Activated naive CD8-positive, alpha-beta T cell treated with anti-CD3 and anti-CD28 coated beads for 36 hours (primary cell): ENCODE data around the gene TMEM187. TPM values are rescaled to one million over a fixed set of nuclear protein-coding genes. Genes with fewer than 3 reads are reported as not detected.
A peak's percentile ranks its signal among the peaks of the same experiment; 100 is the strongest.

ENCODE experiments used
- DNase-seq: peaks from one replicate; pipeline ENCODE4 v3.0.0; 2021
- H3K27ac Mint-ChIP-seq: one replicate; pipeline ENCODE4 v1.8.0; 2022; ENCODE audit warnings: mild to moderate bottlenecking, moderate library complexity, mixed read lengths
- H3K27me3 Mint-ChIP-seq: one replicate; pipeline ENCODE4 v1.8.0; 2022; ENCODE audit warnings: mild to moderate bottlenecking, mixed read lengths
- H3K36me3 Mint-ChIP-seq: one replicate; pipeline ENCODE4 v1.8.0; 2021; ENCODE audit warnings: mild to moderate bottlenecking, mixed read lengths
- H3K4me1 Mint-ChIP-seq: one replicate; pipeline ENCODE4 v1.8.0; 2021; ENCODE audit warnings: mixed read lengths
- H3K4me3 Mint-ChIP-seq: one replicate; pipeline ENCODE4 v1.8.0; 2022; ENCODE audit warnings: mild to moderate bottlenecking, moderate library complexity, mixed read lengths
- H3K9me3 Mint-ChIP-seq: one replicate; pipeline ENCODE4 v1.8.0; 2022; ENCODE audit warnings: mixed read lengths
- total RNA-seq, 2 experiments: library from RNA; stranded (reverse); gene quantifications; one replicate each; pipeline ENCODE4 v1.2.3, GENCODE V29; 2021

Gene TMEM187
- total RNA-seq, 2 experiments from 2014 or later = 3.4 to 6.2 TPM

DNA sequence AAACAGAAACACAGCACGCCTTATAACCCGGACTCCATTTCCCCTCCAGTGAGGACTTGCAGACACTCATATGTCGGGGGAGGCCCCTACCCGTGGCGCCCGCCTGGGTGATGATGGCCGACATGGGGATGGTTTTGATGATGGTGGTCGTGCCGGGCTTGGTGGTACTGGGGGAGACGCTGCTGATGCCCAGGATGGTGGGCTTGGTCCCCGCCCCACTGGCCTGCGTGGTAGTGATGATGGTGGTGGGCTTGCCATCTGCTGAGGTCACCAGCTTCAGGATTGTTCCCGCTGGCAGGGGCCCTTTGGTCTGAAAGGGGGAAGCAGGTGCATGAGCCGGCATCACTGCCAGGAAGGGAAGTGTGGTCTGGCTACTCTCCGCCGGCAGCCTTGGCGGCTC, 15.3 kb upstream of the TMEM187 start:
- peaks cover 7% of the 10 kb centered on the region for H3K36me3 Mint-ChIP-seq
- peaks cover 4% of the 10 kb centered on the region for H3K4me1 Mint-ChIP-seq
- H3K9me3 Mint-ChIP-seq = no peaks in the 10 kb centered on the region
- no peak overlapping the region for H3K27ac Mint-ChIP-seq
- no peak for DNase-seq
- no peak overlapping the region for H3K4me3 Mint-ChIP-seq
- H3K27me3 Mint-ChIP-seq = no peaks in the 10 kb centered on the region

GRCh38 chrX:153958605-153959004, 13.9 kb upstream of the TMEM187 start:
- peaks cover 12% of the 10 kb centered on the region for H3K36me3 Mint-ChIP-seq
- no peak overlapping the region for H3K27ac Mint-ChIP-seq
- H3K4me1 Mint-ChIP-seq = peaks cover 4% of the 10 kb centered on the region
- no peak overlapping the region for H3K4me3 Mint-ChIP-seq
- H3K9me3 Mint-ChIP-seq = no peaks in the 10 kb centered on the region
- H3K27me3 Mint-ChIP-seq = no peaks in the 10 kb centered on the region
- no peak for DNase-seq

DNA sequence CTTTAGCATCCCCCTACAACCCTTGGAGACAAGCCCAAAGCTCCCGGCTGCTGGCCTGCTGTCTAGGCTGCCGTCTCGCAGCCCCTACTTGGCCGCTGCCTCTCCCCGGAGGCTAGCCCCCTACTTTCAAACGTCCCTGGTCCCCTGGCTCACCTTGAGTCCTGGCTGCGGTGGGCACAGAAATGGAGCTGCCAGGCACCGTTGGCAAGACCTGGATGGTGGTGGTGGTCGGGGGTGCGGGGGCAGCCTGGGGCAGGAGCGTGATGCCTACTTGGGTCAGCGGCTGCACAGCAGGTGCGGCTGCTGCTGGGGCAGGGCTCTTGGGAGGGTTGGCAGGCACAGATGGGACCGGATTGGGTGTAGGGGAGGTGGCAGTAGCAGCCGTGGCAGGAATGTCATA, 12.9 kb upstream of the TMEM187 start:
- Mint-ChIP-seq H3K4me1 (peaks cover 2% of the 10 kb centered on the region), H3K9me3 (no peaks in the 10 kb centered on the region), H3K4me3 (no peak overlapping the region), H3K27me3 (no peaks in the 10 kb centered on the region), H3K27ac (no peak overlapping the region), H3K36me3 (peaks cover 12% of the 10 kb centered on the region)
- DNase-seq = no peak

GRCh38 chrX:153960077-153960476, 12.5 kb upstream of the TMEM187 start:
- Mint-ChIP-seq H3K36me3 (peaks cover 9% of the 10 kb centered on the region), H3K27ac (no peak overlapping the region), H3K9me3 (no peaks in the 10 kb centered on the region), H3K4me3 (no peak overlapping the region), H3K4me1 (peaks cover 4% of the 10 kb centered on the region), H3K27me3 (no peaks in the 10 kb centered on the region)
- no peak for DNase-seq

- Mint-ChIP-seq H3K9me3 (no peaks in the 10 kb centered on the region), H3K27me3 (no peaks in the 10 kb centered on the region), H3K36me3 (peaks cover 7% of the 10 kb centered on the region), H3K27ac (no peak overlapping the region), H3K4me3 (no peak overlapping the region), H3K4me1 (peaks cover 6% of the 10 kb centered on the region)
- no peak for DNase-seq
Measured at GRCh38 chrX:153960786-153961185, 11.8 kb upstream of the TMEM187 start.

DNA sequence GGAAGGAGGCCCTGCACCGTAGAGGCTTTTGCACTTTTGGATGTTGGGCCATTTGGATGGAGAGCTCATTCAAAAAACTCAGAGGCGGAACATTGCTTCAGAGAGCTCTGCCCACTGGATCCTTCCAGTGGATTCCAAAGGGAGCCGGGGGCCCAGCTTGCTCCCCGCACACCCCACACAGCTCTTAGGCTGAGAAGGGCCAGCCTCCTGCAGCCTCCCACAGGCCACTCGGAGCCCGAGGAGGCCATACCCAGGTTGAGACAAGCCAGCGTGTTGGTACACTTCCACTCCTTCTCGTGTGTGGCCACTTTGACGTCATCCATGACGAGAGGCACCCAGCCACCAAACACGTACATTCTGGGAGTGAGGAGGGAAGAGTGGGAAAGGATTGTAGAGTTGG, 11.3 kb upstream of the TMEM187 start:
- Mint-ChIP-seq H3K27ac (no peak overlapping the region), H3K27me3 (no peaks in the 10 kb centered on the region), H3K4me3 (no peak overlapping the region), H3K4me1 (peaks cover 7% of the 10 kb centered on the region), H3K36me3 (peaks cover 10% of the 10 kb centered on the region), H3K9me3 (no peaks in the 10 kb centered on the region)
- DNase-seq = no peak

DNA sequence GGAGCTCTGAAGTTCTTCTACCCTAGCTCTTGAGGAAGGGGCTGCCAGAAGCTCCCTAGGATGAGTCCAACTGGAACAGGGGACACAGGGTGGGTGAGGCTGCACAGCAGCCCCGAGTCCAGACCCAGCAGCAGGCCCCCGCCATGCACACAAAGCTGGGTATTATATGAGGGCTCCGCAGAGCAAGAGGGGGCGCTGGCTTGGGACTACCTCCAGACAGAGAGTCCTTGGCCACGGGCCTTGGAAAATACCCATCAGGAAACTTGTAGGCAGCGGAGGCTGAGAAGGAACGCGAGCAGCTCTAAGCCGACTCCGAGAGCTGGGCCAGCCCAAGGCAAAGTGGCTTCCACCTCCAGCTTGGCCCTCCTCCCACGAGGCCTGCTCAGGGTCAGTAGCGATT, 9.0 kb upstream of the TMEM187 start:
- Mint-ChIP-seq H3K27ac (no peak overlapping the region), H3K36me3 (peaks cover 30% of the 10 kb centered on the region), H3K4me1 (peaks cover 27% of the 10 kb centered on the region), H3K9me3 (no peaks in the 10 kb centered on the region), H3K27me3 (no peaks in the 10 kb centered on the region), H3K4me3 (no peak overlapping the region)
- DNase-seq = no peak

GRCh38 chrX:153964105-153964504, 8.4 kb upstream of the TMEM187 start:
- Mint-ChIP-seq H3K36me3 (peaks cover 34% of the 10 kb centered on the region), H3K4me3 (no peak overlapping the region), H3K27ac (no peak overlapping the region), H3K27me3 (no peaks in the 10 kb centered on the region), H3K4me1 (peaks cover 27% of the 10 kb centered on the region), H3K9me3 (no peaks in the 10 kb centered on the region)
- no peak for DNase-seq

DNA sequence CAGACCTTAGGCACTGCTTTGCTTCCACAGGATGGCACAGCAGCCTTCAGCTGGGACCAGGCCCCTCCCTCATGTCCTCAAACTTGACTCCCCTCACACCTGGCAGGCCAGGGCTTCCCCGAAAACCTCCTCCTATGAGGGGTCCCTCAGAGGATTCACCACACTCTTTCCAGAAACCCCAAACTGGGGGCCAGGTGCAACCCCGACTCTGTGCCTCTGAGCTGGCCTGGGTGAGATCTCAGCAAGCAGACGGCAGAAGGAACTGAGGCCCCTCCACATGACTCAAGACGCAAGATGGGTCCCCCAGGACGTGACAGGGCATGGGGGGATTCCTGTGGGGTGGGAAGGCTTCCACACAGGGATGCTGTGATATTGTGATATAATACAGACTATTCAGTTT, 7.1 kb upstream of the TMEM187 start:
- Mint-ChIP-seq H3K27ac (peak overlapping the region; percentile 12), H3K36me3 (peaks cover 42% of the 10 kb centered on the region), H3K27me3 (no peaks in the 10 kb centered on the region), H3K4me3 (peak overlapping the region; percentile 34), H3K4me1 (peaks cover 27% of the 10 kb centered on the region), H3K9me3 (no peaks in the 10 kb centered on the region)
- no peak for DNase-seq

DNA sequence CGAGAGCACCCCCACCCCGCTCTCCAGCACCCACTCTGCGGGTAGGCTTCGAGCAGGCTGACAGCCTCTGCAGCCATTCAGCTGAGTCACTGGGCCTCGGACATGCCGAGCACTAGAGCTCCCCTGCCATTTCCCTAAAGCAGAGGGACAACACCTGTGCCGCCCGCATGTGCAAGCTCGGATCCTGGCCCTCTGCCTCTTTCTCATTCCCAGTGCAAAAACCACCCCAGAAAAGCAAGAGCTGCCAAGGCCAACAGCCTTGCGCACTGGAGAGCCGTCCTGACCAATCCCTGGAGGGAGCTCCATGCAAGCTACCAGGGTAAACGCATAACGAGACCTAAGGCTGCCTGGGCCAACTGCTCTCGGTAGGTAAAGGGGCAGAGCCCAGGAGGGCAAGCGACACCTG, 6.3 kb upstream of the TMEM187 start:
- Mint-ChIP-seq H3K4me3 (peak overlapping the region; percentile 100), H3K27ac (peak overlapping the region; percentile 96), H3K36me3 (peaks cover 41% of the 10 kb centered on the region), H3K27me3 (no peaks in the 10 kb centered on the region), H3K9me3 (no peaks in the 10 kb centered on the region), H3K4me1 (peaks cover 27% of the 10 kb centered on the region)
- no peak for DNase-seq

GRCh38 chrX:153966841-153967535, 5.6 kb upstream of the TMEM187 start:
- H3K36me3 Mint-ChIP-seq = peaks cover 43% of the 10 kb centered on the region
- peak overlapping the region; percentile 100 for H3K4me3 Mint-ChIP-seq
- peak overlapping the region; percentile 96 for H3K27ac Mint-ChIP-seq
- H3K9me3 Mint-ChIP-seq = no peaks in the 10 kb centered on the region
- H3K27me3 Mint-ChIP-seq = no peaks in the 10 kb centered on the region
- peak; percentile 49 for DNase-seq
- H3K4me1 Mint-ChIP-seq = peaks cover 27% of the 10 kb centered on the region

- Mint-ChIP-seq H3K4me1 (peaks cover 27% of the 10 kb centered on the region), H3K27me3 (no peaks in the 10 kb centered on the region), H3K27ac (peak overlapping the region; percentile 96), H3K4me3 (peak overlapping the region; percentile 100), H3K36me3 (peaks cover 40% of the 10 kb centered on the region), H3K9me3 (no peaks in the 10 kb centered on the region)
- peak; percentile 41 for DNase-seq
Measured at GRCh38 chrX:153967536-153968224, 4.9 kb upstream of the TMEM187 start.

DNA sequence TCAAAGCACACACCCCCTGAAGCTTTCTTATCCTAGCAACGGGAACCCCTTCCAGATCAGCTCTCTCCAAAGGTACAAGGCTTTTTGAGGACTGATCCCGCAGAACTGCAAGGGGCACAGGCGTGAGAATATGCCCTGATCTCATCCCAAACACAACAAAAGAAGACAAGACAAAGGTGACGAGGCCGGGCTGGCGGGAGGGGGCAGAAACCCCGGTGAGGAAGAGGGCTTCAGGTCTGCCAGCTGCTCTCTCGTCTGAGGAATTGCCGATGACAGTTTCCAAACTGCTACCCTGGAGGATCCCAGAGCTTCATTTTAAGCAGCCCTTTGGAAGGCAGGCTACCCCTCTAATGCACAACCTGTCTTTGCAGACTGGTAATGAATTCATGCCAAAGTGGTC, 4.3 kb upstream of the TMEM187 start:
- peaks cover 27% of the 10 kb centered on the region for H3K4me1 Mint-ChIP-seq
- H3K4me3 Mint-ChIP-seq = peak overlapping the region; percentile 100
- H3K9me3 Mint-ChIP-seq = no peaks in the 10 kb centered on the region
- peak overlapping the region; percentile 96 for H3K27ac Mint-ChIP-seq
- DNase-seq = no peak
- no peaks in the 10 kb centered on the region for H3K27me3 Mint-ChIP-seq
- H3K36me3 Mint-ChIP-seq = peaks cover 38% of the 10 kb centered on the region

DNA sequence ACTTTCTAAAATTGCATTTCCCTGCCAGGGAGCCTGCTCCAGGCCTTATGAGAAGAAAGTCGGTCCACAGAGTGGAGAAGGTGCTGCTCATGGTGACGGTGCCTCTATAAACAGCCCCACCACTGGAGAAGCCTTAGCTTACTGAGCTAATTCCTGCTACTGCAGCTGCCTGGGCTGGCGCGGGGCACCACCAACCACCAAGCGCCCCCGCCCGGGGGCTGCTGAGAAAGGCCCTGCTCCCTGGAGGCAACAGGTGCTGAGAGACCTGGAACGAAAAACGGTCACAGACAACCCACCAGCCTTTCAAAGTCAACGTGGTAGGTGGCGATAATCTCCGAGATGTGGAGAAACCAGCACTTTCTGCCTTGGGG, 3.8 kb upstream of the TMEM187 start:
- peak; percentile 54 for DNase-seq
- Mint-ChIP-seq H3K4me3 (peak overlapping the region; percentile 100), H3K27ac (peak overlapping the region; percentile 96), H3K4me1 (peaks cover 27% of the 10 kb centered on the region), H3K27me3 (no peaks in the 10 kb centered on the region), H3K36me3 (peaks cover 38% of the 10 kb centered on the region), H3K9me3 (no peaks in the 10 kb centered on the region)

DNA sequence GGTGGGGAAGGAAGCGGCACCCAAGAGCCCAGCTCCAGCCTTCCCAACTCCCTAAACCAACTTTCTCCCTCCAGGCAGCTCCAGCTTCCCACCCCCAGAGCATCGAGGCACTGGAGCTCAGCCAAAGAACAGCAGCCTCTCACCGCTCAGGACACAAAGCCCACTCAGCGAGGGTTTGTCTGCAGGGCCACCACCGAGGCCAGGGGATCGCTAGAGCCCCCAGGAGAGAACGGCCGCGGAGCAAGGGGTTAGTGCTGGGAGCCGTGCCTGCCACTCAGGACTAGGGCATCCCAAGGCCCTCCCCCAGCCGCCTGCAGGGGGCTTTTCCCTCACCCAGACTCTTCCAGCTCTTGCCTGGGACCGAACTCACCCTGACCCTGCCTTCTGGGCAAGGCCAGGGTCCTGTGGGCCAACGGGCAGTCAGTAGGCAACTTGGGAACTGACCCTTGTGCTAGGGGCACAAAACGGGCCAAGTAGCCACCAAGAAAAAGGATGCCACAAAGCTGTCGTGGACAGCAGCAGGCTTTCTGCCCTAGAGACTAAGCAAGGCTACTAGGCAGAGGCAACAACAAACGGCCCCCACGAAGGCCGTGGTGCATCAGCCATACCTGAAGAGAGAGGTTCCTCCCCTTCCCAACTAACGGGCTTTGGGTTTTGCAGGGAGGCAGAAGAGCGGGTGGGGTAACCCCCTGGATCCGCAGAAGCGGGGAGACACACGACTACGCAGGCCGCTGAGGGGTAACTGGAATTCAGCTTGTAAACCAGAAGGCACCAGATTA, 3.2 kb upstream of the TMEM187 start:
- Mint-ChIP-seq H3K36me3 (peaks cover 38% of the 10 kb centered on the region), H3K4me1 (peaks cover 30% of the 10 kb centered on the region), H3K27me3 (no peaks in the 10 kb centered on the region), H3K27ac (peak overlapping the region; percentile 96), H3K4me3 (peak overlapping the region; percentile 100), H3K9me3 (no peaks in the 10 kb centered on the region)
- DNase-seq = no peak
